HepG2 (cell line): ENCODE measurements around the gene KRTAP5-2.

Source experiments
- KDM5B ChIP-seq: sonication (generic); formaldehyde crosslinking; IDR thresholded peaks from 2 replicates; pipeline ENCODE4 v1.4.0; 2020; ENCODE audit warnings: missing genetic modification reagents, mild to moderate bottlenecking, borderline replicate concordance
- ZNF703 ChIP-seq: sonication (generic); formaldehyde crosslinking; IDR thresholded peaks from 2 replicates; pipeline ENCODE4 v1.5.1; 2020; ENCODE audit warnings: missing genetic modification reagents, mild to moderate bottlenecking, moderate library complexity, borderline replicate concordance

DNA sequence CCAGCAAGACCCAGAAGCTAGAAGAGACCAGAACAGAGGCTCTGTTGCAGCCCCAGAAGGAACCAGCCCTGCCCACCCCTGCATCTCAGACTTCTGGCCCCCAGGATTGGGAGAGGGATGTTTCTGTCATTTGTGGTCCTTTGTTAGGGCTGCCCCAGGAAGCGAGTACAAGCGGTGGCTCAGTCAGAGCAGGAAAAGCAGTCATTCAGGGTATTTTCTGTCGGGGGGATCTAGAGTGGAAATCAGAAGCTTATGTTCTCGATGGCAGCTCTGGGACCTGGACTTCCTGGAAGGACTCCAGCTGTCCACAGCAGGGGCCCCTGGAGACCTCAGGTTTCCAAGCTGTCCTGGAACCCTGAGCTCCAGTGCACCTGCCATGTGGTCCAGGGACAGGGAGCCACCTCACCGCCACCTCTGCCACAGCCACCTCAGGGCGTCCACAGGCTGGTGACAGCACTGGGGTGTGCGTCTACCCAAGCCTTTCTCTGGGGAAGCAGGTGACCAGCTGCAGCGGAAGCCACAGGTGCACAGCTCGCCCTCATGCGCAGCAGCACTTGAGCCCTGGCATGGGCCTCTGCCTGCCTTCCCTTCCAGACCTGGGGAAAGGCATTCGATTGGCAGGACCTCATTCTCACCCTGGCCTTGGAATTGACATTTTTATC, 34.1 kb upstream of the KRTAP5-2 start:
- TF ChIP-seq KDM5B (no peak), ZNF703 (CRISPR knock-in tag) (no peak)
